SK-N-SH (cell line): ENCODE measurements around the gene VGLL4. TPM values are rescaled to one million over a fixed set of nuclear protein-coding genes. Genes with fewer than 3 reads are reported as not detected.

ENCODE experiments used
- CTCF ChIA-PET: fragments of 300-600, 350-600 bp; formaldehyde crosslinking; extraction: SDS; loops from one replicate; lab custom pipeline; 2021; lab: Yijun Ruan, JAX
- POLR2A ChIA-PET: fragments of 350-600 bp; sonication (Branson Sonifier 250); formaldehyde crosslinking; extraction: SDS; loops from one replicate; lab custom pipeline; 2020; ENCODE audit warnings: antibody characterized with exemption, inconsistent platforms; lab: Yijun Ruan, JAX
- DNase-seq: peaks from one replicate; pipeline ENCODE4 v3.0.0; 2012
- H2AFZ ChIP-seq: fragments of 200-600 bp; sonication (generic); 2 replicates; pipeline ENCODE4 v1.8.1; 2016; ENCODE audit warnings: antibody characterized with exemption, mild to moderate bottlenecking, low read depth
- H3F3A ChIP-seq: fragments of 200-600 bp; sonication (generic); replicated peaks from 2 replicates; pipeline ENCODE3; 2016; ENCODE audit warnings: antibody characterized with exemption, mild to moderate bottlenecking; ENCODE audit not compliant: insufficient read depth
- H3K27ac ChIP-seq, 2 experiments: fragments of 200-500 bp in 1 of 2; fragments of 200-600 bp in 1 of 2; sonication (Bioruptor generic) in 1 of 2; sonication (generic), shearing (Covaris generic) in 1 of 2; 2 replicates each; pipeline versions ENCODE4 v1.5.1 to v1.6.1; 2014 to 2016; ENCODE audit warnings: low read depth in 2 of 2, inconsistent platforms in 1 of 2, low read length in 1 of 2, mild to moderate bottlenecking in 1 of 2, mixed read lengths in 1 of 2
- H3K27me3 ChIP-seq: fragments of 200-600 bp; sonication (generic), shearing (Covaris generic); 2 replicates; pipeline ENCODE4 v1.6.1; 2016; ENCODE audit warnings: mixed run types; ENCODE audit not compliant: insufficient read depth
- H3K36me3 ChIP-seq, 2 experiments: fragments of 200-500 bp in 1 of 2; fragments of 200-600 bp in 1 of 2; sonication (Bioruptor generic) in 1 of 2; sonication (generic) in 1 of 2; replicated peaks in 1 of 2; 2 replicates each; pipeline versions ENCODE3 to v1.5.1; 2014 to 2016; ENCODE audit warnings: low read length in 1 of 2, mild to moderate bottlenecking in 1 of 2; ENCODE audit not compliant: insufficient read depth in 2 of 2, control insufficient read depth in 1 of 2
- H3K4me1 ChIP-seq, 2 experiments: fragments of 200-500 bp in 1 of 2; fragments of 200-600 bp in 1 of 2; sonication (Bioruptor generic) in 1 of 2; sonication (generic), shearing (Covaris generic) in 1 of 2; 2 replicates each; pipeline versions ENCODE4 v1.5.1 to v1.6.1; 2014 to 2016; ENCODE audit warnings: low read depth in 1 of 2, low read length in 1 of 2, mixed run types in 1 of 2; ENCODE audit not compliant: insufficient read depth in 2 of 2, control insufficient read depth in 1 of 2
- H3K4me2 ChIP-seq: fragments of 200-600 bp; sonication (generic), shearing (Covaris generic); 2 replicates; pipeline ENCODE4 v1.6.1; 2017; ENCODE audit warnings: mixed run types
- H3K4me3 ChIP-seq, 2 experiments: fragments of 200-500 bp in 1 of 2; fragments of 200-600 bp in 1 of 2; sonication (Bioruptor generic) in 1 of 2; sonication (generic), shearing (Covaris generic) in 1 of 2; 2 replicates each; pipeline versions ENCODE4 v1.5.1 to v1.8.1; 2014 to 2016; ENCODE audit warnings: low read depth in 2 of 2, inconsistent platforms in 1 of 2, low read length in 1 of 2, mild to moderate bottlenecking in 1 of 2, mixed read lengths in 1 of 2, moderate library complexity in 1 of 2
- H3K79me2 ChIP-seq: fragments of 200-600 bp; sonication (generic); 2 replicates; pipeline ENCODE4 v1.8.1; 2017; ENCODE audit warnings: mild to moderate bottlenecking; ENCODE audit not compliant: insufficient read depth
- H3K9ac ChIP-seq: fragments of 200-600 bp; sonication (generic); 2 replicates; pipeline ENCODE4 v1.6.1; 2017; ENCODE audit warnings: mixed run types
- H3K9me2 ChIP-seq: fragments of 200-600 bp; sonication (generic); 2 replicates; pipeline ENCODE4 v1.6.1; 2017; ENCODE audit warnings: mixed run types
- H3K9me3 ChIP-seq: fragments of 200-600 bp; sonication (generic); 2 replicates; pipeline ENCODE4 v1.6.1; 2017; ENCODE audit warnings: mixed run types, mild to moderate bottlenecking, moderate library complexity
- H4K20me1 ChIP-seq: fragments of 200-600 bp; sonication (generic); 2 replicates; pipeline ENCODE4 v1.6.1; 2017; ENCODE audit warnings: mild to moderate bottlenecking, mixed run types; ENCODE audit not compliant: insufficient read depth
- ELF1 ChIP-seq: IDR thresholded peaks from 2 replicates; pipeline ENCODE4 v1.4.0; 2012
- EP300 ChIP-seq, 2 experiments: IDR thresholded peaks; 2 replicates each; pipeline versions ENCODE4 v1.4.0 to v1.6.1; 2012; ENCODE audit warnings: borderline replicate concordance in 1 of 2, low read depth in 1 of 2, low read length in 1 of 2
- FOSL2 ChIP-seq: IDR thresholded peaks from 2 replicates; pipeline ENCODE4 v1.4.0; 2012; ENCODE audit warnings: low read depth, mild to moderate bottlenecking, moderate library complexity, borderline replicate concordance
- JUND ChIP-seq: IDR thresholded peaks from 2 replicates; pipeline ENCODE4 v1.4.0; 2012
- MEF2A ChIP-seq: IDR thresholded peaks from 2 replicates; pipeline ENCODE4 v1.4.0; 2012; ENCODE audit warnings: low read depth, borderline replicate concordance
- MXI1 ChIP-seq: IDR thresholded peaks from 2 replicates; pipeline ENCODE4 v1.6.1; 2012; ENCODE audit warnings: mild to moderate bottlenecking, low read depth, low read length, improper control_type of control experiment
- NFIC ChIP-seq: IDR thresholded peaks from 2 replicates; pipeline ENCODE4 v1.4.0; 2012; ENCODE audit warnings: borderline replicate concordance
- TCF12 ChIP-seq: IDR thresholded peaks from 2 replicates; pipeline ENCODE4 v1.4.0; 2012
- TEAD4 ChIP-seq: IDR thresholded peaks from 2 replicates; pipeline ENCODE4 v1.4.0; 2012; ENCODE audit warnings: mild to moderate bottlenecking, borderline replicate concordance; ENCODE audit not compliant: insufficient read depth
- WGBS: methylation state at CpG from one replicate; pipeline ENCODE4 v1.1.6; 2017; ENCODE audit warnings: low lambda C conversion rate; 5-methylcytosine and 5-hydroxymethylcytosine counted together
- polyA plus RNA-seq, 3 experiments: library from polyadenylated mRNA; depleted of rRNA; stranded (reverse); fragments of >200 nt; gene quantifications; 2 replicates each; pipeline ENCODE4 v1.2.3, GENCODE V29; 2012
- TF ChIP-seq, protein P1 (sequence below): IDR thresholded peaks from 2 replicates; pipeline ENCODE4; 2012
- TF ChIP-seq, protein P2 (sequence below): IDR thresholded peaks from 2 replicates; pipeline ENCODE4 v1.6.1; 2012; ENCODE audit warnings: mild to moderate bottlenecking, low read depth, low read length, moderate library complexity

Gene VGLL4
- polyA plus RNA-seq, 1 of the 3 experiments (the other 2 are of a cell fraction): 48.9 TPM

DNA sequence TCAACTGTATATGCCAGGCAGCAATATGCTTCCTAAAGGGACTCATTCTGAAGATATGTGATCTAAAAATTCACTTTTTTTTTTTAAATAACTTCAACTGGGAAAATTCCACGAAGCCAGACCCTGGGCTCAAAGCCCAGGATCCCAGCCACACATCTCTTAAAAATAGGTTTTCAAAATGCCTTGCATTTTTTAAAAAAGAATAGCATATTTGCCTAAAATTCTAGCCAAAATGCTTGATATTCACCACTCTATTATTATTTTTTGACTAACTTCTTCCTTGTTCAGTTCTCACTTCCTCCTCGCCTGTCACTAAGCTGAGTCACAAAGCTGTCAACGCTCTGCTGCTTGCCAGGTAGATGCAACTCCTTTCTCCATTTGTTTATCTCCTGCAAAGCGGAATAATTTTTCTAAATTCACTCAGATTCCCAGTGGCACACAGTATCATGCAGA is 28.0 kb upstream of the VGLL4 start:
- no peaks in the 10 kb centered on the region for H3K27me3 ChIP-seq
- peak; percentile 44; the same call in 1 of the 2 replicates for TF ChIP-seq FOSL2
- 0 out of 2 replicates have a peak, but pooled peaks have one; percentile 36 for TF ChIP-seq MEF2A
- TF ChIP-seq TCF12: peak; percentile 31; the same call in 1 of the 2 replicates
- TF ChIP-seq, protein P1, sequence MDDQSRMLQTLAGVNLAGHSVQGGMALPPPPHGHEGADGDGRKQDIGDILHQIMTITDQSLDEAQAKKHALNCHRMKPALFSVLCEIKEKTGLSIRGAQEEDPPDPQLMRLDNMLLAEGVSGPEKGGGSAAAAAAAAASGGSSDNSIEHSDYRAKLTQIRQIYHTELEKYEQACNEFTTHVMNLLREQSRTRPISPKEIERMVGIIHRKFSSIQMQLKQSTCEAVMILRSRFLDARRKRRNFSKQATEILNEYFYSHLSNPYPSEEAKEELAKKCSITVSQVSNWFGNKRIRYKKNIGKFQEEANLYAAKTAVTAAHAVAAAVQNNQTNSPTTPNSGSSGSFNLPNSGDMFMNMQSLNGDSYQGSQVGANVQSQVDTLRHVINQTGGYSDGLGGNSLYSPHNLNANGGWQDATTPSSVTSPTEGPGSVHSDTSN: peak; percentile 73
- TF ChIP-seq ELF1: peak; percentile 42; the same call in 1 of the 2 replicates
- no peak; the same call in 1 of the 2 replicates for TF ChIP-seq JUND
- TF ChIP-seq MXI1: no peak
- peak; percentile 31 for TF ChIP-seq NFIC
- TF ChIP-seq, protein P2, sequence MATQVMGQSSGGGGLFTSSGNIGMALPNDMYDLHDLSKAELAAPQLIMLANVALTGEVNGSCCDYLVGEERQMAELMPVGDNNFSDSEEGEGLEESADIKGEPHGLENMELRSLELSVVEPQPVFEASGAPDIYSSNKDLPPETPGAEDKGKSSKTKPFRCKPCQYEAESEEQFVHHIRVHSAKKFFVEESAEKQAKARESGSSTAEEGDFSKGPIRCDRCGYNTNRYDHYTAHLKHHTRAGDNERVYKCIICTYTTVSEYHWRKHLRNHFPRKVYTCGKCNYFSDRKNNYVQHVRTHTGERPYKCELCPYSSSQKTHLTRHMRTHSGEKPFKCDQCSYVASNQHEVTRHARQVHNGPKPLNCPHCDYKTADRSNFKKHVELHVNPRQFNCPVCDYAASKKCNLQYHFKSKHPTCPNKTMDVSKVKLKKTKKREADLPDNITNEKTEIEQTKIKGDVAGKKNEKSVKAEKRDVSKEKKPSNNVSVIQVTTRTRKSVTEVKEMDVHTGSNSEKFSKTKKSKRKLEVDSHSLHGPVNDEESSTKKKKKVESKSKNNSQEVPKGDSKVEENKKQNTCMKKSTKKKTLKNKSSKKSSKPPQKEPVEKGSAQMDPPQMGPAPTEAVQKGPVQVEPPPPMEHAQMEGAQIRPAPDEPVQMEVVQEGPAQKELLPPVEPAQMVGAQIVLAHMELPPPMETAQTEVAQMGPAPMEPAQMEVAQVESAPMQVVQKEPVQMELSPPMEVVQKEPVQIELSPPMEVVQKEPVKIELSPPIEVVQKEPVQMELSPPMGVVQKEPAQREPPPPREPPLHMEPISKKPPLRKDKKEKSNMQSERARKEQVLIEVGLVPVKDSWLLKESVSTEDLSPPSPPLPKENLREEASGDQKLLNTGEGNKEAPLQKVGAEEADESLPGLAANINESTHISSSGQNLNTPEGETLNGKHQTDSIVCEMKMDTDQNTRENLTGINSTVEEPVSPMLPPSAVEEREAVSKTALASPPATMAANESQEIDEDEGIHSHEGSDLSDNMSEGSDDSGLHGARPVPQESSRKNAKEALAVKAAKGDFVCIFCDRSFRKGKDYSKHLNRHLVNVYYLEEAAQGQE: no peak
- TF ChIP-seq TEAD4: peak; percentile 20; the same call in 1 of the 2 replicates
- TF ChIP-seq EP300 (IDR thresholded peaks at IDR 0.05; ENCODE audit: borderline replicate concordance in 1 of 2, low read depth in 1 of 2, low read length in 1 of 2): peak in 1 of 2 experiments; percentile 19; a peak in 1 of 4 replicates
- peak overlapping the region in 1 of 2 experiments; percentile 10; a peak in 1 of 4 replicates for H3K4me3 ChIP-seq
- ChIA-PET POLR2A (no interaction called here), CTCF (interaction anchor here (1.4 to 2.6 kb wide), 2 partner anchors 10 to 20 kb away, joined by 3 to 10 read pairs; no protein-coding TSS in a partner anchor)
- peak overlapping the region; percentile 44 to 48; a peak in 3 of 4 replicates for H3K27ac ChIP-seq
- 31% methylated on average over 4 of the region's 4 CpGs for WGBS
- no peak overlapping the region for H2AFZ ChIP-seq
- H3K9me3 ChIP-seq: no peaks in the 10 kb centered on the region
- no peak for DNase-seq
- H3K4me2 ChIP-seq: peak overlapping the region; percentile 46; the same call in 1 of the 2 replicates
- H3F3A ChIP-seq: peaks cover 20% of the 10 kb centered on the region
- peaks cover 16% of the 10 kb centered on the region for H4K20me1 ChIP-seq
- H3K79me2 ChIP-seq: peaks cover 28% of the 10 kb centered on the region
- H3K36me3 ChIP-seq: no peaks in the 10 kb centered on the region
- peaks cover 9 to 14% of the 10 kb centered on the region in 2 experiments; a peak in 3 of 4 replicates for H3K4me1 ChIP-seq
- H3K9ac ChIP-seq: no peak overlapping the region
- H3K9me2 ChIP-seq: no peaks in the 10 kb centered on the region
